Activated CD8-positive, alpha-beta T cell treated with anti-CD3 and anti-CD28 coated beads for 36 hours (primary cell): ENCODE results near the gene COPS7B. TPM values are rescaled to one million over a fixed set of nuclear protein-coding genes. Genes with fewer than 3 reads are reported as not detected.

Experiments used
- ATAC-seq: fragments of 200-7000 bp; cut with Tn5 transposase; one replicate; pipeline ENCODE4 v1.10.0; 2021; ENCODE audit warnings: mild to moderate bottlenecking, moderate library complexity
- CTCF ChIA-PET: fragments of 350-600 bp; sonication (Branson Sonifier 250); formaldehyde crosslinking; loops from one replicate; lab custom pipeline; 2021; ENCODE audit warnings: antibody characterized with exemption; lab: Charles Lee
- POLR2A ChIA-PET: fragments of 350-600 bp; sonication (Branson Sonifier 250); formaldehyde crosslinking; loops from one replicate; lab custom pipeline; 2021; ENCODE audit warnings: antibody characterized with exemption; lab: Charles Lee
- DNase-seq: peaks from one replicate; pipeline ENCODE4 v3.0.0-alpha.2; 2020
- H3K27ac Mint-ChIP-seq: one replicate; pipeline ENCODE4 v1.8.0; 2021; ENCODE audit warnings: mild to moderate bottlenecking, mixed read lengths
- H3K27me3 Mint-ChIP-seq: one replicate; pipeline ENCODE4 v1.8.0; 2021; ENCODE audit warnings: mixed read lengths
- H3K36me3 Mint-ChIP-seq: one replicate; pipeline ENCODE4 v1.8.0; 2021; ENCODE audit warnings: low read depth, mixed read lengths
- H3K4me1 Mint-ChIP-seq: one replicate; pipeline ENCODE4 v1.8.0; 2021; ENCODE audit warnings: low read depth, mixed read lengths
- H3K4me3 Mint-ChIP-seq: one replicate; pipeline ENCODE4 v1.8.0; 2021; ENCODE audit warnings: mild to moderate bottlenecking, moderate library complexity, mixed read lengths
- H3K9me3 Mint-ChIP-seq: one replicate; pipeline ENCODE4 v1.8.0; 2021; ENCODE audit warnings: mixed read lengths
- intact Hi-C: fragments of 100-400 bp; cut with micrococcal nuclease; formaldehyde crosslinking; loops from one replicate; pipeline ENCODE4 v1.10.0; 2022
- total RNA-seq, 2 experiments: library from RNA; stranded (reverse); gene quantifications; one replicate each; pipeline ENCODE4 v1.2.3, GENCODE V29; 2021
- TF ChIP-seq, protein P1 (sequence below): fragments of 200-600 bp; IDR thresholded peaks from one replicate; pipeline ENCODE4 v1.8.0; 2022; ENCODE audit warnings: antibody characterized with exemption, mild to moderate bottlenecking

Gene COPS7B
- total RNA-seq, 2 experiments from 2014 or later, result 51.3 to 53.6 TPM

DNA sequence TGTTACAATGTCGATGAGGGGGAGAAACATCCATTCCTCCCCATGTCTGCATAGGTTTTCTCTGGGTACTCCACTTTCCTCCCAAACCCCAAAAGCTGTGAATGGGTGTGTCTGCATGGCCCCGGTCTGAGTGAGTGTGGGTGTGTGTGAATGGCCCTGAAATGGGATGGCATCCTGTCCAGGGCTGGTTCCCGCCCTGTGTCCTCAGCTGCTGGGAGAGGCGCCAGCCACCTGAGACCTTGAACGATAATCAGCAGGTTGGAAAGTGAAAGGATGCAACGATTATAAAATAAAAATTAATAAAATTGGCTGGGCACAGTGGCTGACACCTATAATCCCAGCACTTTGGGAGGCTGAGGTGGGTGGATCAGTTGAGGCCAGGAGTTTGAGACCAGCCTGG, 70.7 kb downstream of the COPS7B start:
- CTCF ChIA-PET, result no interaction called here
- H3K9me3 Mint-ChIP-seq, result no peaks in the 10 kb centered on the region
- peaks cover 2% of the 10 kb centered on the region for H3K27me3 Mint-ChIP-seq
- no peak overlapping the region for H3K4me3 Mint-ChIP-seq
- H3K27ac Mint-ChIP-seq, result no peak overlapping the region
- DNase-seq (no peak), ATAC-seq (no peak)
- TF ChIP-seq, protein P1, sequence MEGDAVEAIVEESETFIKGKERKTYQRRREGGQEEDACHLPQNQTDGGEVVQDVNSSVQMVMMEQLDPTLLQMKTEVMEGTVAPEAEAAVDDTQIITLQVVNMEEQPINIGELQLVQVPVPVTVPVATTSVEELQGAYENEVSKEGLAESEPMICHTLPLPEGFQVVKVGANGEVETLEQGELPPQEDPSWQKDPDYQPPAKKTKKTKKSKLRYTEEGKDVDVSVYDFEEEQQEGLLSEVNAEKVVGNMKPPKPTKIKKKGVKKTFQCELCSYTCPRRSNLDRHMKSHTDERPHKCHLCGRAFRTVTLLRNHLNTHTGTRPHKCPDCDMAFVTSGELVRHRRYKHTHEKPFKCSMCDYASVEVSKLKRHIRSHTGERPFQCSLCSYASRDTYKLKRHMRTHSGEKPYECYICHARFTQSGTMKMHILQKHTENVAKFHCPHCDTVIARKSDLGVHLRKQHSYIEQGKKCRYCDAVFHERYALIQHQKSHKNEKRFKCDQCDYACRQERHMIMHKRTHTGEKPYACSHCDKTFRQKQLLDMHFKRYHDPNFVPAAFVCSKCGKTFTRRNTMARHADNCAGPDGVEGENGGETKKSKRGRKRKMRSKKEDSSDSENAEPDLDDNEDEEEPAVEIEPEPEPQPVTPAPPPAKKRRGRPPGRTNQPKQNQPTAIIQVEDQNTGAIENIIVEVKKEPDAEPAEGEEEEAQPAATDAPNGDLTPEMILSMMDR, result no peak
- no peaks in the 10 kb centered on the region for H3K4me1 Mint-ChIP-seq
- intact Hi-C loops, result no loop called here
- POLR2A ChIA-PET, result no interaction called here
- no peaks in the 10 kb centered on the region for H3K36me3 Mint-ChIP-seq

Other genes starting within 250 kb of the COPS7B start
- gene TEX44, start 193.6 kb upstream of the COPS7B start, total RNA-seq, result not detected
- 1,000 to 10,000 TPM; 2,463 to 2,468 TPM for gene PTMA, start 77.9 kb upstream of the COPS7B start, total RNA-seq
- 10 to 100 TPM; 22.8 to 23.5 TPM for gene PDE6D, start 5.2 kb upstream of the COPS7B start, total RNA-seq
- gene NPPC, start 140.0 kb downstream of the COPS7B start, total RNA-seq, result 1 to 10 TPM; 3.5 to 4.7 TPM
- 10 to 100 TPM; 26.5 to 27.2 TPM for gene DIS3L2, start 175.3 kb downstream of the COPS7B start, total RNA-seq